ENCODE data around the gene DTX4.
"Not testable (repeated sequence)": the region's sequence is repeated elsewhere in the genome, so short reads cannot be mapped to it uniquely, and the experiment has no call there.

The DTX4 gene

DNA sequence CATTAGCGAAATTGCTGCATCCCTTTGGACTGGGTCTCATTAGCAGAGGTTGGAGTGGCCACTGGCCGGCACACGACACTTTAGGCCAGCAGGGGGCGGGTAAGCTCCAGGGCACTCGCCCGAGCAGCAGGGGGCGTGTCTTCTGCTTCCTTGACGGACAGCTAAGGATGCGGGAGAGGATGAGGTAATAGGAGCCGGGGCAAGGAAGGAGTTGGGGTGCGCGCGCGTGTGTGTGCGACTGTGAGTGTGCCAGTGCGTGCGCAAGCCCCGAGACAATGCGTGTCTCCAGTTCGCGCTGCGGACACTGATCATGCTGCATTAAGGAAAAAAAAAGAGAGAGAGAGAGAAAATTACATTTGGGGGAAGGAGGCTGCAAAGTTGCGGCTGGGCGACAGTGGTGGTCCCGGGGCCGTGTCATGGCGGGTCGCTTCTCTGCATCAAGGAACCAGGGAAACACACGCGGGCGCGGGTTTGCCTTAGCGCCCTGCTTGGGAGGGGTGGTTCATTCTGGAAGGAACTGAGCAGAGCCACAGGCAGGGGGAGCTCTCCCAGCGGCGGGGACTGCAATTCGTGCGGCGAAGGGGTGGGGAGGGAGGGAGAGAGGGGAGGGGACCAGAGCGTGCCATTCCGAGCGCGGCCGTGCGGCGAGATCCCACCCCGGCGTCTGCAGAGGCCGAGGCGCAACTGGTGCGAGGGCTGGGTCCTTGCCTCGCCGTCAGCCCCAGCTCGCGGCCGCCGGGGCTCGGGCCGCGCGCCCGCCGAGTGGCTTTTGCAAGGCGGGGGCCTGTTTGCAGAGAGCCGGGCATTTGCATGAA is at the start of gene DTX4:
DTX4 (plus strand) TSS at position 625 of the 815 bp plus-strand sequence. CDS start 464 bp downstream, outside the sequence.
- DNase-seq: peak; percentile 94

DNA sequence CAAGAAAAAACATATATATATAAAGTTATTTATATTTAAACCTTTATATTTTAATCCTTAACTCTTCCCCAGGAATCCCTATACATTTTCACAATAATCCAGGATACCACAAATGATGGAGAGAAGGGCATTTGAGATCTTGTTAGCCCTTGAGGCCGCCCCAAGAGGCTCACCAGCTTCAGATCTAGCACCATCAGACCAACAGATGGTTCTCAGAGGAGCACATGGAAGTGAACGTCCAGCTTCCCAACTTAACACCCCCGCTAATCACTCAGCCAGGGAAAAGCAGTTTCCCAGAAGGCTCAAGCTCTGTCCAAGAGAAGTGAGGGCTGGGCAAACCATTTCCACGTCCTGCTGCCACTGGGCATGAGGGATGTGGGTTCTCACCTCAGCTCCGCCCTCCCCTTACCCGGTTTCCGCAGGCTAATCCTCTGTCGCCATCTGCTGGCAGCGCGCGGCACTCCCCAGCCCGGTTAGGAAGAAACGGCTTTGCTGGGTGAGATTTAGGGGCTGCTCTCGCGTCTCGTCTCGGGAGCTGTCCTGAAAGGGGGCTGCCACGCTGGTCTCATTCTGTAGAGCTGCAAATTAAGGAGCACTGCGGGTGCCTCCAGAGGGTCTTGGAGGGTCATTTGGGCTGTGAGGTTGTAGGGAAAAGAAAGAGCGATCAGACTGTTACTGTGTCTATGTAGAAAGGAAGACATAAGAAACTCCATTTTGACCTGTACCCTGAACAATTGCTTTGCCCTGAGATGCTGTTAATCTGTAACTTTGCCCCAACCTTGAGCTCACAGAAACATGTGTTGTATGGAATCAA is 36.1 kb upstream of the DTX4 start:
- DNase-seq: peak; percentile 86

DNA sequence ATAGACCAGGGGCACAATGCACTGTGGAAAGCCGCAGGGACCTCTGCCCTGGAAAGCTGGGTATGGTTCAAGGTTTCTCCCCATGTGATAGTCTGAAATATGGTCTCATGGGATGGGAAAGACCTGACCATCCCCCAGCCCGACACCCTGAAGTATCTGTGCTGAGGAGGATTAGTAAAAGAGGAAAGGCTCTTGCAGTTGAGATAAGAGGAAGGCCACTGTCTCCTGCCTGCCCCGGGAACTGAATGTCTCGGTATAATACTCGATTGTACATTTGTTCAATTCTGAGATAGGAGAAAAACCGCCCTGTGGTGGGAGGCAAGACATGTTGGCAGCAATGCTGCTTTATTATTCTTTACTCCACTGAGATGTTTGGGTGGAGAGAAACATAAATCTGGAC is 35.4 kb upstream of the DTX4 start:
- DNase-seq: not testable (repeated sequence)

DNA sequence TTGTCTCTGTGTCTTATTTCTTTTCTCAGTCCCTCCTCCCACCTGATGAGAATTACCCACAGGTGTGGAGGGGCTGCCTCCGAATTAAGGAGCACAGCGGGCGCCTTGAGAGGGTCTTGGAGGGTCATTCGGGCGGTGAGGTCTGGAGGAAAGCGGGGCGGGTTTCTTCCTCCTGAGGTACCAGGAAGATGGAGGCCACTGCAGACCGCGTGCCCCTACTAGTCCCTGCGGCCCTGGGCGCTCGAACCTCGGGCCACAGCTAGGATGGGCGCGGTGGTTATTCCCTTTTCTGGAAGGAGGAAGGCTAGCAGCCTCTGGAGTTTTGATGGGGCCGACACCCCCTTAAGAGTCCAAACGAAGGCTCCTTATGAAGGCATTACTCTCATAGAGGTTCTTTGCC is 34.7 kb upstream of the DTX4 start:
- DNase-seq: no peak

DNA sequence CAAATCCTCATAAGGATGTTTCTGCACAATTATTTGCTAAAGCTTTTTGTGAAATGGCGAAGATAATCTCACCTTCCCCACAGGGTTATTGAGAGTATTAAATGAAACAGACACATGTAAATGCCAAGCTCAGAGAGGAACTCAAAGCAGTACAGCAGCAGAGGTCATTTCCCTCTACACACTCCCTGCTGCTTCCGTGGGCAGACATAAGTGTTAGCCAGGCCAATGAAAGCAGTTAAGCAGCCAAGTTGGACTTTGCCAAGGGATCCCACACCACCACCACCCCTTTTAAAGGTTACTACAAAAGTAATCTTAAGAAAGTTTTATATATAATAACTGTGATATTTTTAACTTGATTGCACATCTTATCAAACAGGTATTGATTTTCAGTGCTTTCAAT is 33.3 kb upstream of the DTX4 start:
- DNase-seq: no peak

DNA sequence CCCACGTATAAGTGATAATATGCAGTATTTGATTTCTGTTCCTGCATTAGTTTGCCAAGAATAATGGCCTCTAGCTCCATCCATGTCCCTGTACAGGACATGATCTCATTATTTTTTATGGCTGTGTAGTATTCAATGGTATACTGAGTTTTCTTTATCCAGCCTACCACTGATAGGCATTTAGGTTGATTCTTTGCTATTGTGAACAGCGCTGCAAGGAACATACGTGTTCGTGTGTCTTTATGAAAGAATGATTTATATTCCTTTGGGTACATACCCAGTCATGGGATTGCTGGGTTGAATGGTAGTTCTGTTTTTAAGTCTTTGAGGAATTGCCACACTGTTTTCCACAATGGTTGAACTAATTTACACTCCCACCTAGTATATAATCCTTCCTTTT is 30.7 kb upstream of the DTX4 start:
- DNase-seq: no peak

DNA sequence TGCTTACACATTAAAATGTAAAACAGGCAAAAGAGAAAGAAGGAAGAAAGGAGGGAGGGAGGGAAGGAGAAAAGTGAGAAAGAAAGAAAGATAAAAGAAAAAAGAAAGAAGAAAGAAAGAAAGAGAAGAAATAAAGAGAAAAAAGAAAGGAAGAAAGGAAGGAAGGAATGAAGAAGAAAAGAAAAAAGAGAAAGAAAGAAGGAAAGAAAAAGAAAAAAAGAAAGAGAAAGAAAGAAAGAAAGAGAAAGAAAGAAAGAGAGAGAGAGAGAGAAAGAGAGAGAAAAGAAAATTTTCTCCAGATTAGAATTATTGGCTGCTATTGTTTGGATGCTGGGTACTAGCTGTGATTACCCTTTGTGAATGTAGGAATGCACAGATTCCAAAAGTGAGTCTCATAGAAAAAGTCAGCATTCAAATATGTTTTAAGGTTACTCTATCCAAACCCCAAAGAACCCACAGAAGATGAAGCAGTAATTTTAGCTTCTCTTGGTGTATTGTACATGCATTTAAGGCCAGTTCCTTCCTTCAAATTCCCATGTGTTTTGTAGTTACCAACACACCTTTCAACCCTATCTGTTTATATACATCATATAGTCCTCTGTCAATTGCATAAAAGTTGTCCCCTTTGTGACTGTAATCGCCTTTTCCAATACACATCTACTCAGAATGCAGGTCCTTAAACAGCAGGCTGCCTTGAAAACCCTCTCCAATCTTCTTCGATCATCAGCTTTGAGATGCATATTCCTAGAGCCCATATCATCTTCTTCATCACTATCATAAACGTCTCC is 30.1 kb upstream of the DTX4 start:
- no peak for DNase-seq

DNA sequence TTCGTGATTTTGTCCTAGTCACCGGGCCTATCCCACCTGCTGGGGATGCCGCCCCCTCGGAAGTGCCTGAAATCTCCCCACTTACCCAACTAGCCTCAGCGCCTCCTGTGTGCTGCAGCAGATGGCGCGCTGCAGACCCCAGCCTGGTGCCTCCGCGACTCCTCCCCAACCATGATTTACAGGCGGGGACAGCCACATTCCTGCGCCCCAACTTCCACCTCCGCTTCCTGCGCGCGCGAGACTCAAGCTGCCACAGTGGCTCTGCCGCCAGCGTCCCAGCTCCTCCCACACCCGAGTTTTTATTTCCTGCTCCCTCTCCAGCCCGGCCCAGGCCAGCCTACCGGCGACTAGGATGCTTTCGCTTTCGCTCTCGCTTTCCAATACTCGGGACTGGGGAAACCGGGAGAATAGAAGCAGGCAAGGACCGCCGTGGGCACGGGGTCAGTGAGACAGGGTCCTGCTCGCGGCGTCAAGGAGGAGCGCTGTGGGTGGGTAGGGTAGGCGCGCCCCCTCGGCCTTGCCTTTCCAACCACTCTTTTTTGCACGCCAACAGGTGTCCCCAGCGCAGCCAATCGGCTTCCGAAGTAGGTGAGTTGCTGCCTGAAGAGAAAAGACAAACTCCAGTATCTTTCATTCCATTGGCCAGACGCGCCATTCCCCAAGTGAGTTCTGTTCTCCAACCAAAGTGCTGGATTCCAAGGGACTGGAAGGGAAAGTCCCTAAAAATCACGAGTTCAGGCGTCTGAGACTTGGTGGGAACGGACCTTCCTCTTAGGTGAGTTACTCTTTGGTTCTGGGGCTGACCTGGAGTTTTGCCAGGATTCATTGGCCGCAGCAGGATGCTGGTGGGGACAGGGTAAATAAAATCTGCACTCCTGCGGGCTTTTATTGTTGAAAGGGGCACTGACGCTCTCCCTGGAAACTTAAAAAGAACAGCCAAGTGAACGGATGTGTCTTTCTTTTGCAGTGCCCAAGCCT is 29.1 kb upstream of the DTX4 start, which contains the start of gene FAM111A:
FAM111A (plus strand) TSS at position 327 of the 978 bp plus-strand sequence. CDS start 6,017 bp downstream, outside the sequence.
- DNase-seq: peak; percentile 95

DNA sequence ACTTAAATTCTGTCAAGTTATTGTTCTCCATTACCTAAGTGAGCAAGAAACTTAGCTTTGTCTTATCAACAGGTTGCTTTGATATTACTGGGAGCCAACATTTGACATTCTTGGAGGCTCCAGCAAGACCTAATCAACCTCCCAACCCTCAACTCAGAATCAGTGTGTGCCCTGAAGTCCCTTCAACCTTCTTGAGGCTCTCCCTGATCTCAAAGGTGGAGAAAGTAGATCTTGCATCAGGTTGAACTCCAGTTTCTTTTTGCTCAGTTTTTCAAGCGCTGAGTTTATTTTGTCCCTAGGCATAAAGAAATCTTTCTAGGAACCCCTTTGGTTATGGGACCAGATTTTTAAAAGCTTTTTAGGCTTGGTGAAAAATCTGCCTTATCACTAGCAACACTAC is 27.8 kb upstream of the DTX4 start:
- DNase-seq: no peak

DNA sequence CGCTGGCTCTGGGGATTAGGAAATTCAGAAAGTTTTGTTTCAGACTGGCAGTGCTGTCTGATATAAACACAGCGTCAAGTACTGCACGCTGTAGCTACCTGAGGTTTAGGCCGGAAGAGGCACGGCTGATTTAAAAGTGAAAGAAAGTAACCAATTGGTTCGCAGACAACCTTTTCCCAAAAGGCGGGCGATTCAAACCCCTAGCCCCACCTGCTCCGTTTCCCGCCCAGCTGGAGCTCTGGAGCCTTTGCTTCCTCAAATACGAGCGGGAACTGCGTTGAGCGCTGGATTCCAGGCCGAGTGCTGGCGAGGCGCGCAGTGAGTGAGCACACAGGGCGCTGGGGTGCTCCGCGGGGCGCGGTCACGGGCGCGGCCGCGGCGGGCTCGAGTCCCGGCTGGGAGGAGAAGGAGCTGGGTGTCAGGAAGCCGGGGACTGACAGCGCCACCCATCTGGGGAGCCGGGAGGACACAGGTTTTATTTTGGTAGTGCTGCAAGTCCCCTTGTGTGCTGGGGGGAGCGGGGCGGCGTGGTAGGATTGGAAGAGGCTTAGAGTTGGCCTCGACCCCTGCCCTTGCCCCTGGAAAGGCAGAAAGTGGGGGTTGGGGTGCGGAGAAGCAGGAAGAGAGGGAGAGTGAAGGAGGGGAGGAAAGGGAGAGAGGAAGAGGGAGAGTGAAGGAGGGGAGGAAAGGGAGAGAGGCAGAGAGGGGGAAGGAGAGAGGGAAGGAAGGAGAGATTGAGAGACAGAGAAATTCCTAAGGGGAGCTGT is 27.2 kb upstream of the DTX4 start:
- peak; percentile 88 for DNase-seq

DNA sequence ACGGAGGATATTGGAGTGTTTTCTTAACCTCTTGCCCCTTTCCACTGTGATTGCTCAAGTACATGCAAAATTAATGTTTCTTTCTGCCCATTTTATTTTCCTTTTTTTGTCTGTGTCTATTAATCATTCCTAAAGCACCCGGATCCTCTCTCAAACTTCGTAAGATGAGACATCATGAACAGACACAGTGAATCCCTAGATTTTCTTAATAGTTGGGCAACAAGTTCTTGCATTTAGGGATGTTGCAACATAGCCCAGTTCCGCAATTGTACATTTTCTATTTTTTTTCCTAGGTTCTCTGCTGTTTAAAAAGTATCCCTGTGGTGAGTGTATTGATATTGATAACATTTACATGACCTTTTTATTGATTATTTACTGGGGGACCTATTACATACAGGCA is 26.4 kb upstream of the DTX4 start:
- peak; percentile 91 for DNase-seq

DNA sequence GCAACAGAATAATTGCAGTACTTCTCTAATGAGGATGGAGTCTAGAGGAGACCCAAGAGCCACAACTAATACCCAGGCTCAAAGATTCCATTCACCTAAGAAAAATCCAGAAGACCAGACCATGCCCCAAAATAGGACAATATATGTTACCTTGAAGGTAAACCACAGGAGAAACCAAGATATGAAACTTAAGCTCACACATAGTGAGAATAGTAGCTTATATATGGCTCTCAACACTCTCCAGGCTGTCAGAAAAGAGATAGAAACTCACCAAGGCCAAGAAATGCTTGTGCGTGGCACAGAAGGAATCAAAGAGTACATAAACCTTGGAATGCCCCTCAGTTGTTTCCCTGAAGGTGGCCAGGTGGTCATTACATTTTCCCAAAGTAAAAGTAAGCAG is 20.2 kb upstream of the DTX4 start:
- no peak for DNase-seq

DNA sequence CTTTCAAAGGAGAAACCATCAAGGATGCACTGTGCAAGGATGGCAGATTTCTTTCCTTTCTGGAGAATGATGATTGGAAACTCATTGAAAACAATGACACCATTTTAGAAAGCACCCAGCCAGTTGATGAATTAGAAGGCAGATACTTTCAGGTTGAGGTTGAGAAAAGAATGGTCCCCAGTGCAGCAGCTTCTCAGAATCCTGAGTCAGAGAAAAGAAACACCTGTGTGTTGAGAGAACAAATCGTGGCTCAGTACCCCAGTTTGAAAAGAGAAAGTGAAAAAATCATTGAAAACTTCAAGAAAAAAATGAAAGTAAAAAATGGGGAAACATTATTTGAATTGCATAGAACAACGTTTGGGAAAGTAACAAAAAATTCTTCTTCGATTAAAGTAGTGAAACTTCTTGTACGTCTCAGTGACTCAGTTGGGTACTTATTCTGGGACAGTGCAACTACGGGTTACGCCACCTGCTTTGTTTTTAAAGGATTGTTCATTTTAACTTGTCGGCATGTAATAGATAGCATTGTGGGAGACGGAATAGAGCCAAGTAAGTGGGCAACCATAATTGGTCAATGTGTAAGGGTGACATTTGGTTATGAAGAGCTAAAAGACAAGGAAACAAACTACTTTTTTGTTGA is 19.5 kb upstream of the DTX4 start:
- peak; percentile 63 for DNase-seq

DNA sequence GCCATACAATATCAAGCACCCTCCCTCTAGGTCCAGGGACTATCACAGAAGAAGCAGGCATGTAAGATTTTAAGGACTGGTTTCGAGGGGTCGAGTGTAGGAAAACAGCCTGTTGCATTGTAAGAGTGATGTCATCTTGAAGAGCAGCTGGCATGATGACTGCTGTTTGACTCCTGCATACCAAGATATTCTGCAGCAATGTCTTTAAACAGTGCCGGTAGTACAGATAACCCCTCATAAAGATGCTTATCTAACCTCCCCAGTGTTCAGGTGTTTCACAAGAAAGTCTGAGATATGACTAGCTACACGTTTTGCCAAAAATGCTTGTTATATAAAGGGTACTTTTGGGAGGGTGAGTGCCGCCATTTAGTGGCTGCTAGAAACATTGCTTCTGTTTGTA is 17.3 kb upstream of the DTX4 start:
- no peak for DNase-seq

DNA sequence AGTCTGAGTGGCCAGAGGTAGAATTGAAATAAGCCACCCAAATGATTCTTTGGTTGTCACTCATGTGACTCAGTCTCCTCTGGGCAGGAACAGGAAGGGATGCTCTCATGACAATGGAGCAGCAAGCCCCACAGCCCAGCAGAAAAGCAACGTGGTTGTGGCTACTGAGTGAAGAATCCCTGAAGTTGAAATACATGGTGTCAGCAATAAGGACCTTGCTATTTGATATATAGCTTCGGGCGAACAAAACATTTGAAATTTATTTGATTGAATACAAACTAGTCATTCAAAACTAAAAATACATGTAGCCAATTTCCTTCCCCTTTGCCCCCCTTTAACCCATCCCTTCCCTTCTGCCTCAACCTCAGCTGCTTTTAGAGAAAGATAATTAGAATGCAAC is 14.5 kb upstream of the DTX4 start:
- no peak for DNase-seq

DNA sequence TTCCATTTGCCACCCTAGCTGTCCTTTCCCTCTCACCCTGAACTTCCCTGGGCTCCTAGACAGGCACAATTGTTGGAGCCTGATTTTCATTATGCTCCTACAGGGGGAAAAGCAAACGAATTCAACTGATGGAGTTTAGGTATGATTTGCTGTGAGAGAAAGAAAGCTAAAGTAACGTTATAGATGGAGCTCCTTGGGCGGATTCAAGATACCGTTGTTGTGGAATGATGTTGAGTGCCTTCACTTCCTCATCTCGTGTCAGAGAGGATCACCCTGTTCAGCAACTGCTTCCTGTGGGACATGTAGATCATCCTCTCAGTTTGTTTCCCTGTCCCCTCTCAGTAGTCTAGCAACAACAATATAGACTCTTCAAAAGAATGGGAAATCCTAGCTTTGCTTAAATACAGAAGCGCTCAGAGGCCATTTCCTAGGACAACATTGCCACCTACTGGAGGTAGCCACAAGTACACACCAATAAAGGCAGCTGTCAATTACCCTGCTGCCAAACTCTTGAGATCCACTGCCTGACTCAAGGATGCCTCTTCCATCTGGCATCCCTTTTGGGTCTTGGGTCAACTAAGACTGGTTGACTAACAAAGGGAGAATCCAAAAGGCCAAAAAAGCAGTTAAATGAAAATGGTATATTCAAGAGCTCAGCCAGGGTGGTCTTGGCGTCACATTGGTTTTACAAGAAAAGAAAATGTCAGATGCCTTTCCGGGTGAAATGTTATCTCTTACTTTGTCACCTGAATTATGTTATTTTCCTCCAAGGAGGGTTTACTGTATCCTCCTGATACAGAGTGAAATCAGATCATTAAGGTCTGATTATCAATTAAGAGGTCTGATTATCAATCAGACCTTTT is 13.5 kb upstream of the DTX4 start:
- DNase-seq: peak; percentile 81

DNA sequence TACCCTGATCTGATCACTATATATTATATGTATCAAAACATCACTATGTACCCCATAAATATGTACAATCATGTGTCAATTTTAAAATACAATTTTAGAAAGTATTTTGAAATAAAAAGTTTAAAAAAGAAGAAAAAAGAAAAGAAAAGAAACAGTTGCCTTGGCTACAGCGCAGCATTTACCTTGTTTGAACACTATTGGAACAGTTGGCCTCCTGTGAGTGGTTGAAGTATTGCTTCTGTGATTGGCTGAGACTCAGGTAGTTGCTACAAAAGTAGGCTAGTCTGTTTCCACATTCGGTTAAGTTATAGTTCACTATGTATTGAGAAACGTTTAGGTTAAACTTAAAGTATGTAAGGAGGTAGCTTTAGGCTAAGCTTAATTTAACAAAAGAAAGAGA is 7.9 kb upstream of the DTX4 start:
- DNase-seq: no peak

DNA sequence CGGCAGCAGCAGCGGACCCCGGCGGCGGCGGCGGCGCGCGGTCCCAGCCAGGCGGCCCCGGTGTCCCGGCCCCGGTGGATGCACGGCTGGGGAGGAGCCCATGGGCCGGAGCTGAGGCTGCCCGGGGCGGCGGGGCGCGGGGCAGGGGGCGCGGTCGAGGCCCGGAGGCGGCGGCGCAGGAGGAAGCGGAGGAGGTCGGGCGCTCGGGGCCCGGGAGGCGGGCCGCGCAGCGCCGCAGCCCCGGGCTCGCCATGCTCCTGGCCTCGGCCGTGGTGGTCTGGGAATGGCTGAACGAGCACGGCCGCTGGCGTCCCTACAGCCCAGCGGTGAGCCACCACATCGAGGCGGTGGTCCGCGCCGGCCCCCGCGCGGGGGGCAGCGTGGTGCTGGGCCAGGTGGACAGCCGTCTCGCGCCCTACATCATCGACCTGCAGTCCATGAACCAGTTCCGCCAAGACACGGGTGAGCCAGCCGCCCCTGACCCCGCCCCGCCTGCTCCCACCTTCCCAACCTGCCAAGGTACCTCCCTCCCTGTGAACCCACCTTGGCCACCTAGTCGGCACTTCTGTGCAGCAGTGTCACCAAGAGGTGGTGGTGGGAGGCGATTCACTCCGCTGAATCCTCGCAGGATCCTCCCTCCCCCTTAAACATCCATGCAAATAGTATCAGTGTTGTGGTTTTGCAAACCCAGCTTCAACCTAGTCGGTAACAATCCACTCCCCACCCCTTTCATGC is 580 bp downstream of the DTX4 start:
- peak; percentile 32 for DNase-seq
